Measurements from ENCODE around the gene MED13. TPM values are rescaled to one million over a fixed set of nuclear protein-coding genes. Genes with fewer than 3 reads are reported as not detected.
A peak's percentile ranks its signal among the peaks of the same experiment; 100 is the strongest.

MED13 gene
- total and polyA plus RNA-seq, 2 experiments from 2014 or later, result 6.6 to 51.2 TPM

- no peaks in the 10 kb centered on the region for H3K9me2 ChIP-seq (replicated peaks; ENCODE audit: insufficient read depth)
- H4K20me1 ChIP-seq (ENCODE audit: insufficient read depth, poor library complexity, severe bottlenecking), result no peaks in the 10 kb centered on the region
- H3K27me3 ChIP-seq, result no peaks in the 10 kb centered on the region
- no peak for TF ChIP-seq EZH2 (IDR thresholded peaks at IDR 0.05; ENCODE audit: borderline replicate concordance)
- TF ChIP-seq, protein P1, sequence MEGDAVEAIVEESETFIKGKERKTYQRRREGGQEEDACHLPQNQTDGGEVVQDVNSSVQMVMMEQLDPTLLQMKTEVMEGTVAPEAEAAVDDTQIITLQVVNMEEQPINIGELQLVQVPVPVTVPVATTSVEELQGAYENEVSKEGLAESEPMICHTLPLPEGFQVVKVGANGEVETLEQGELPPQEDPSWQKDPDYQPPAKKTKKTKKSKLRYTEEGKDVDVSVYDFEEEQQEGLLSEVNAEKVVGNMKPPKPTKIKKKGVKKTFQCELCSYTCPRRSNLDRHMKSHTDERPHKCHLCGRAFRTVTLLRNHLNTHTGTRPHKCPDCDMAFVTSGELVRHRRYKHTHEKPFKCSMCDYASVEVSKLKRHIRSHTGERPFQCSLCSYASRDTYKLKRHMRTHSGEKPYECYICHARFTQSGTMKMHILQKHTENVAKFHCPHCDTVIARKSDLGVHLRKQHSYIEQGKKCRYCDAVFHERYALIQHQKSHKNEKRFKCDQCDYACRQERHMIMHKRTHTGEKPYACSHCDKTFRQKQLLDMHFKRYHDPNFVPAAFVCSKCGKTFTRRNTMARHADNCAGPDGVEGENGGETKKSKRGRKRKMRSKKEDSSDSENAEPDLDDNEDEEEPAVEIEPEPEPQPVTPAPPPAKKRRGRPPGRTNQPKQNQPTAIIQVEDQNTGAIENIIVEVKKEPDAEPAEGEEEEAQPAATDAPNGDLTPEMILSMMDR (IDR thresholded peaks at IDR 0.05; ENCODE audit: poor library complexity), result no peak
- no peak for TF ChIP-seq EZH2phosphoT487 (IDR thresholded peaks at IDR 0.05; ENCODE audit: low read depth, severe bottlenecking, unreplicated experiment)
- H3K9me3 ChIP-seq (ENCODE audit: low read depth), result no peaks in the 10 kb centered on the region
- H3K4me2 ChIP-seq, result no peak overlapping the region
- peaks cover 1% of the 10 kb centered on the region for H3K4me1 ChIP-seq (ENCODE audit: insufficient read depth)
- no peaks in the 10 kb centered on the region for H3K79me2 ChIP-seq
- H3K27ac ChIP-seq, result no peak overlapping the region
- no peak for DNase-seq (ENCODE audit: low spot score)
- H3K4me3 ChIP-seq, result no peak overlapping the region
- H3K36me3 ChIP-seq (replicated peaks; ENCODE audit: insufficient read depth, low read depth), result no peaks in the 10 kb centered on the region
- H2AFZ ChIP-seq, result no peak overlapping the region
- 86% methylated on average over 9 of the region's 9 CpGs for WGBS (ENCODE audit: low lambda C conversion rate, missing lambda C conversion rate)
These were observed 25.8 kb upstream of the MED13 start for GRCh38 chr17:62090868-62091267.

- WGBS (ENCODE audit: low lambda C conversion rate, missing lambda C conversion rate), result 70% methylated on average over 7 of the region's 7 CpGs
- H3K27me3 ChIP-seq, result no peaks in the 10 kb centered on the region
- no peak overlapping the region for H3K27ac ChIP-seq
- DNase-seq (ENCODE audit: low spot score), result no peak
- H3K9me3 ChIP-seq (ENCODE audit: low read depth), result no peaks in the 10 kb centered on the region
- H3K36me3 ChIP-seq (replicated peaks; ENCODE audit: insufficient read depth, low read depth), result no peaks in the 10 kb centered on the region
- no peaks in the 10 kb centered on the region for H3K79me2 ChIP-seq
- peak overlapping the region; percentile 7 for H3K4me2 ChIP-seq
- no peak overlapping the region for H3K4me3 ChIP-seq
- TF ChIP-seq, protein P1 (IDR thresholded peaks at IDR 0.05; ENCODE audit: poor library complexity), result no peak
- TF ChIP-seq EZH2 (IDR thresholded peaks at IDR 0.05; ENCODE audit: borderline replicate concordance) (no peak), EZH2phosphoT487 (IDR thresholded peaks at IDR 0.05; ENCODE audit: low read depth, severe bottlenecking, unreplicated experiment) (no peak)
- H4K20me1 ChIP-seq (ENCODE audit: insufficient read depth, poor library complexity, severe bottlenecking), result no peaks in the 10 kb centered on the region
- no peaks in the 10 kb centered on the region for H3K9me2 ChIP-seq (replicated peaks; ENCODE audit: insufficient read depth)
- H2AFZ ChIP-seq, result no peak overlapping the region
- peaks cover 3% of the 10 kb centered on the region for H3K4me1 ChIP-seq (ENCODE audit: insufficient read depth)
These were observed 25.1 kb upstream of the MED13 start for GRCh38 chr17:62090021-62090824.

DNA sequence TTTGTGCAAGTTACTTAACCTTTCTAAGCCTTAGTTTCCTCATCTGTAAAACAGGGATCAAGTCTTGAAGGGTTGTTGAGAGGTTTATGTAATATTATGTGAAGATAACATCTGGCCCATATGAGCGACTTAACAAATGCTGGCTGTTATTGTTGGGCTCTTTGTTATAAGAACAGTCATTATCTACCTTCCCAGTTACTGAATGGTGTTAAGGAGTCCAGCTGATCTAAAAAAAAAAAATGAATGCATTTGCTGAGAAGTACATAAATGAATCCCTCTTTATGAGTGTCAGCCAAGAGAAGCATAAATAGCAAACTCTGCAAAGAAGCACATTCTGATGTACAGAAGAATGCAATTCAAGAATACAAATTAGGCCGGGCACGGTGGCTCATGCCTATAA lies 24.3 kb upstream of the MED13 start:
- no peaks in the 10 kb centered on the region for H3K36me3 ChIP-seq (replicated peaks; ENCODE audit: insufficient read depth, low read depth)
- TF ChIP-seq, protein P1 (IDR thresholded peaks at IDR 0.05; ENCODE audit: poor library complexity), result no peak
- TF ChIP-seq EZH2 (IDR thresholded peaks at IDR 0.05; ENCODE audit: borderline replicate concordance) (no peak), EZH2phosphoT487 (IDR thresholded peaks at IDR 0.05; ENCODE audit: low read depth, severe bottlenecking, unreplicated experiment) (no peak)

More for the DNA sequence above, 24.3 kb upstream of the MED13 start:
- no peak for DNase-seq (ENCODE audit: low spot score)
- Histone ChIP-seq H3K9me3 (ENCODE audit: low read depth) (no peaks in the 10 kb centered on the region), H3K4me1 (ENCODE audit: insufficient read depth) (peaks cover 3% of the 10 kb centered on the region), H4K20me1 (ENCODE audit: insufficient read depth, poor library complexity, severe bottlenecking) (no peaks in the 10 kb centered on the region), H3K79me2 (no peaks in the 10 kb centered on the region), H2AFZ (no peak overlapping the region), H3K4me2 (no peak overlapping the region), H3K27ac (no peak overlapping the region), H3K4me3 (no peak overlapping the region), H3K9me2 (replicated peaks; ENCODE audit: insufficient read depth) (no peaks in the 10 kb centered on the region), H3K27me3 (no peaks in the 10 kb centered on the region)
- 81% methylated on average over 3 of the region's 3 CpGs for WGBS (ENCODE audit: low lambda C conversion rate, missing lambda C conversion rate)

Data from hepatocyte (in vitro differentiated cells).